Measurements from ENCODE around the gene PLAAT3.
"Not testable (repeated sequence)": the region's sequence is repeated elsewhere in the genome, so short reads cannot be mapped to it uniquely, and the experiment has no call there.

DNA sequence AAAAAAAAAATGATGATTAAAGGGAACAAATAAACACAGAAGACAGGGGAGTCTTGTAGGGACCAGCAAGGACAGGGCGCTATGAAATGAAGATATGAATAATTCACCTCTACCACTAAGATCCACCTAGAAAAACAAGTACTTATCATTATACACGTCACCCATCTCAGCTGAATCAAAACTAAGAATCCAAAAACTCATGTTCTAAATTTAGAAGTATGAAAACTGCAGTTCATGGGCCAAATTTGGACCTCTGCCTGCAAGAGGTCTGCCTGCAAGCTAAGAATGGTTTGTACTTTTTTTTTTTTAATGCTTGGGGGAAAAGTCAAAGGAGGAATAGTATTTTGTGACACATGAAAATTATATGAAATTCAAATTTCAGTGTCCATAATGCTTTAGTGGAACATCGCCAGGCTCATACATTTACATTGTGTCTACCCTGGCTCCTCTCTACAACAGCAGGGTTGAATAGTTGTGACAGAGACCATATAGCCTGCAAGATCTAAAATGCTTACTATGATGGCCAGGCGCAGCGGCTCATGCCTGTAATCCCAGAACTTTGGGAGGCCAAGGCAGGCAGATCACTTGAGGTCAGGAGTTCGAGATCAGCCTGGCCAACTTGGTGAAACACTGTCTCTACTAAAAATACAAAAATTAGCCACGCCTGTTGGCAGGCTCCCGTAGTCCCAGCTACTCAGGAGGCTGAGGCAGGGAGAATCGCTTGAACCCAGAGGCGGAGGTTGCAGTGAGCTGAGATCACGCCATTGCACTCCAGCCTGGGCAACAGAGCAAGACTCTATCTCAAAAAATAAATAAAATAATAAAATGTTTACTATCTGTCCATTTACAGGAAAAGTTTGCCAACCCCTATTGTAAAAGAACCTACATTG, 11.7 kb downstream of the PLAAT3 start:
- not testable (repeated sequence) for TF ChIP-seq CTCF, POLR2A (IDR thresholded peaks at IDR 0.05)
